AG10803 (cell line): Measurements from ENCODE around the gene ILF2.
"Not testable (repeated sequence)": the region's sequence is repeated elsewhere in the genome, so short reads cannot be mapped to it uniquely, and the experiment has no call there.

Experiments
- DNase-seq: peaks from one replicate; pipeline ENCODE4 v3.0.0; 2010; ENCODE audit warnings: low read depth
- H3K4me3 ChIP-seq: 2 replicates; pipeline ENCODE4 v1.5.1; 2011; ENCODE audit warnings: mild to moderate bottlenecking, low read length, control low read depth
- TF ChIP-seq, protein P1 (sequence below): conservative IDR thresholded peaks from 2 replicates; pipeline ENCODE4 v1.5.1; 2011; ENCODE audit warnings: mild to moderate bottlenecking, low read length, control low read depth, inconsistent platforms

Gene ILF2

DNA sequence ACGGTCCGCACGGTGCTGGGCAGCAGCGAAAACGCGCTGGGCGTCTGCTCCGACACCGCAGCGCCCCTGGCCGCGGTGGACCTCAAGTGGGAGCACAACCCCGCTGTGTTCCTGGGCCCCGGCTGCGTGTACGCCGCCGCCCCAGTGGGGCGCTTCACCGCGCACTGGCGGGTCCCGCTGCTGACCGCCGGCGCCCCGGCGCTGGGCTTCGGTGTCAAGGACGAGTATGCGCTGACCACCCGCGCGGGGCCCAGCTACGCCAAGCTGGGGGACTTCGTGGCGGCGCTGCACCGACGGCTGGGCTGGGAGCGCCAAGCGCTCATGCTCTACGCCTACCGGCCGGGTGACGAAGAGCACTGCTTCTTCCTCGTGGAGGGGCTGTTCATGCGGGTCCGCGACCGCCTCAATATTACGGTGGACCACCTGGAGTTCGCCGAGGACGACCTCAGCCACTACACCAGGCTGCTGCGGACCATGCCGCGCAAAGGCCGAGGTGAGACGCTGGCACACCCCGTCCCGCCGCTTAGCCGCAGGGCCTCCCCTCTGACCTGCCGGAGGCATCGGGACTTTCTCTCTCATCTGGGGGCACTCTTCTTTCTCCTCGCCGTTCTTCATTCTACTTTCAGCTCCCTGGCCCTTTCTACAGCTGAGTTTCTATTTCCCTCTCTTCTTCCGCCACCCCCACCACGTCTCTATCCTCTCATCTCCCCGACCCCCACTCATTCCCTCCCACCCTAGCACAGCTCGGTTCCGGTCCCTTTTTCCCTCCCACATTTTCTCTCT lies 8.7 kb upstream of the ILF2 start:
- no peak for DNase-seq
- H3K4me3 ChIP-seq: no peak overlapping the region; the same call in 1 of the 2 replicates
- TF ChIP-seq, protein P1, sequence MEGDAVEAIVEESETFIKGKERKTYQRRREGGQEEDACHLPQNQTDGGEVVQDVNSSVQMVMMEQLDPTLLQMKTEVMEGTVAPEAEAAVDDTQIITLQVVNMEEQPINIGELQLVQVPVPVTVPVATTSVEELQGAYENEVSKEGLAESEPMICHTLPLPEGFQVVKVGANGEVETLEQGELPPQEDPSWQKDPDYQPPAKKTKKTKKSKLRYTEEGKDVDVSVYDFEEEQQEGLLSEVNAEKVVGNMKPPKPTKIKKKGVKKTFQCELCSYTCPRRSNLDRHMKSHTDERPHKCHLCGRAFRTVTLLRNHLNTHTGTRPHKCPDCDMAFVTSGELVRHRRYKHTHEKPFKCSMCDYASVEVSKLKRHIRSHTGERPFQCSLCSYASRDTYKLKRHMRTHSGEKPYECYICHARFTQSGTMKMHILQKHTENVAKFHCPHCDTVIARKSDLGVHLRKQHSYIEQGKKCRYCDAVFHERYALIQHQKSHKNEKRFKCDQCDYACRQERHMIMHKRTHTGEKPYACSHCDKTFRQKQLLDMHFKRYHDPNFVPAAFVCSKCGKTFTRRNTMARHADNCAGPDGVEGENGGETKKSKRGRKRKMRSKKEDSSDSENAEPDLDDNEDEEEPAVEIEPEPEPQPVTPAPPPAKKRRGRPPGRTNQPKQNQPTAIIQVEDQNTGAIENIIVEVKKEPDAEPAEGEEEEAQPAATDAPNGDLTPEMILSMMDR: no peak; the same call in 1 of the 2 replicates

DNA sequence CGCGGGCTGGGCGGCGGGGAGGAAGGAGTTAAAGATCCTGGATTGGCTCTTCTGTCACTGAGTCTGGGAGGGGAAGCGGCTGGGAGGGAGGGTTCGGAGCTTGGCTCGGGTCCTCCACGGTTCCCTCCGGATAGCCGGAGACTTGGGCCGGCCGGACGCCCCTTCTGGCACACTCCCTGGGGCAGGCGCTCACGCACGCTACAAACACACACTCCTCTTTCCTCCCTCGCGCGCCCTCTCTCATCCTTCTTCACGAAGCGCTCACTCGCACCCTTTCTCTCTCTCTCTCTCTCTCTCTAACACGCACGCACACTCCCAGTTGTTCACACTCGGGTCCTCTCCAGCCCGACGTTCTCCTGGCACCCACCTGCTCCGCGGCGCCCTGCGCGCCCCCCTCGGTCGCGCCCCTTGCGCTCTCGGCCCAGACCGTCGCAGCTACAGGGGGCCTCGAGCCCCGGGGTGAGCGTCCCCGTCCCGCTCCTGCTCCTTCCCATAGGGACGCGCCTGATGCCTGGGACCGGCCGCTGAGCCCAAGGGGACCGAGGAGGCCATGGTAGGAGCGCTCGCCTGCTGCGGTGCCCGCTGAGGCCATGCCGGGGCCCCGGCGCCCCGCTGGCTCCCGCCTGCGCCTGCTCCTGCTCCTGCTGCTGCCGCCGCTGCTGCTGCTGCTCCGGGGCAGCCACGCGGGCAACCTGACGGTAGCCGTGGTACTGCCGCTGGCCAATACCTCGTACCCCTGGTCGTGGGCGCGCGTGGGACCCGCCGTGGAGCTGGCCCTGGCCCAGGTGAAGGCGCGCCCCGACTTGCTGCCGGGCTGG lies 7.9 kb upstream of the ILF2 start, which contains the start of gene NPR1:
Gene NPR1, plus strand, starts transcription at position 170 of the 818 bp plus-strand sequence. Its CDS starts 421 bp downstream, at position 591.
- peak within 1 kb of the TSS; percentile 35 for H3K4me3 ChIP-seq

DNA sequence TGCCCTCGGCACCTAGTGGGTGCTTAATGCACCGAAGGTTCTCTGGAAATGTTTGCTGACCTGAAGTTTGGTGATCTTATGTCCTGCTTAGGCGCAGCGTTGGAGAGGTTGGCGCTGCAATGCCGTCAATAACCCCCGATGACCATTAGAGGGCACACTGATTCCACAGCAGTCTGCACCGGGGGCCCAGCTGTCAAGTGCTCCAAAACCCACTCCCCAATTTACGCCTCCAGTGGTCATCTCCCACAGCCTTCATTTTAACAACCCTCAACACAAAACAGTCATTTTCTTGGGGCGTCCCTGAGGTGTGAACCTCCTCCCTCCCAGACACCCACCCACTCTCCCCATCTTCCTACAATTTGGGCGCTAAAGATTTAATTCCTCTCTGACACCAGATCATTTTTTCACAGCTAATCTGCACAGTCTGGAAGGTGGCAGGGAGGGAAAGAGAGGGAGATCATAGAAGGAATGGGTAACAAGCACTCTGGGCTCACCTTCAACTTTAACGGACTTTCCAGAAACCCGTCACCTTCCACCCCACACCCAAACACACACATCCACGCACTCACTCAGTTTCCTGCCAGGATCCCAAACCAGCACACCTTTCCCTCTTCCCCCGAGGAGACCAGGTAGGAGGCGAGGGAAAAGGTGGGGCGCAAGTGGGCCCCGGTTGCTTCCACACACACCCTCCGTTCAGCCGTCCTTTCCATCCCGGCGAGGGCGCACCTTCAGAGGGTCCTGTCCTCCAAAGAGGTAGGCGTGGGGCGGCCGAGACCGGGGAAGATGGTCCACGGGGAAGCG lies 7.1 kb upstream of the ILF2 start:
- peak; percentile 37 for DNase-seq
- peak overlapping the region; percentile 35 for H3K4me3 ChIP-seq
- TF ChIP-seq, protein P1: peak; percentile 96

More for the DNA sequence above, 7.9 kb upstream of the ILF2 start, which contains the start of gene NPR1:
- TF ChIP-seq, protein P1: no peak; the same call in 1 of the 2 replicates
- peak; percentile 27 for DNase-seq

DNA sequence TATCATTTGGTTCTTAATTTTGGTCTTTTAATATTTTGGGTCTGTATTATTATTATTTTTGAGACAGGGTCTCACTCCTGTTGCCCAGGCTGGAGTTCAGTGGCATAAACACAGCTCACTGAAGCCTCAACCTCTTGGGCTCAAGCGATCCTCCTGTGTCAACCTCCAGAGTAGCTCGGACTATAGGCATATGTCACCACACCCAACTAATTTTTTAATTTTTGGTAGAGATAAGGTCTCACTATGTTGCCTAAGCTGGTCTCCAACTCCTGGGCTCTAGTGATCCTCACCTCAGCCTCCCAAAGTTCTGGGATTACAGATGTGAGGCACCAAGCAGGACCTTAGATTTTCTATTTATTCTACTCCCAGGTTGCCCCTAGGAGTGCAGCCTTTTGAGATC lies 2.7 kb upstream of the ILF2 start:
- TF ChIP-seq, protein P1: no peak
- no peak overlapping the region for H3K4me3 ChIP-seq
- DNase-seq: no peak

DNA sequence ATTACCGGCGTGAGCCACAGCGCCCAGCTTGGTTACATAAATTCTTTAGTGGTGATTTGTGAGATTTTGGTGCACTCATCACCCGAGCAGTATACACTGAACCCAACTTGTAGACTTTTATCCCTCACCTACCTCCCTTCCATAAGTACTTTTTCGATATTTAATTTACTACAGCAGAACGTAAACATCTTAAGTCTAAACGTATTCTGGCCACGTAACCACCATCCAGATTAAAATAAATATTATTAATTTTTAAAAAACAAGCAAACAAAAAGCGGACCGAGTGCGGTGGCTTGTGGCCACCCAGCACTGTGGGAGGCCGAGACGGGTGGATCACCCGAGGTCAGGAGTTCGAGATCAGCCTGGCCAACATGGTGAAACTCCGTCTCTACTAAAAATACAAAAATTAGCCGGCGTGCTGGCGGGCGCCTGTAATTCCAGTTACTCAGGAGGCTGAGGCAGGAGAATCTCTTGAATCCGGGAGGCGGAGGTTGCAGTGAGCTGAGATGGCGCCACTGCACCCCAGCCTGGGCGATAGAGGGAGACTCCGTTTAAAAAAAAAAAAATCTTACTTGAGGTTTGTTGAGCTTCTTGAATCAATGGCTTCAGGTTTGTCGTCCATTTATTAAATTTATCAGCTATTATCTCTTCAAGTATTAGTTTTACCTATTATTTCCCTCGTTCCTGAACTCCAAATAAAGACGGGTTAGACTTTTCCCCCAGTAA lies 998 bp upstream of the ILF2 start:
- DNase-seq: not testable (repeated sequence)
- peak overlapping the region; percentile 56 for H3K4me3 ChIP-seq

DNA sequence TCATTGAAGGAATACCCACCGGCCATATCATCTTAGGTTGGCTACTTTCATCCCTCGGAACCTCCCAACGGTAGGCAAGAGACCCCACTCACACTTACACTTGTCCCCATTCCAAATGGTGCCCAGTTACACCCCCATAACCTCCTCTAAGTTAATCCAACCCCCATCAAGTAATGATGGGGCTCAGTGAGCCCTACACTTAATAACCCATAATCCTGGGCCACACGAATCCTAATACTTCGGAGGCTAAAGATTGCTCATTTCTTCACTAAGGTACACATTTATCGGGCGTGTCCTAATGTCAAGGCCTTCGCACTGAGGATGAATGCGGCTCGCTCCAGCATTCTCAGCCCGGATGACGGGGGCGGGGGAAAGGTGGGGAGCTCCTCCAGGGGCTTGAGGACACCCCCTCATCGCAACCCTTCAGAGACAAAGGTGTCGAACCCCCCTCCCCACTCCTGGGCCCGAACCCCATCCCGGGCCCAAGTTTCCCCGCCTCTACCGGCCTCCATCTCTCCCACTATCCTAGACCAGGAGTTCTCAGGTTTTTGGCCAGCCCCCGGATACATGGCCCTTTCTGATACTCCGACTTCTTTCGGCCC lies 435 bp downstream of the ILF2 start:
- DNase-seq: no peak
- peak overlapping the region; percentile 89 for H3K4me3 ChIP-seq
- TF ChIP-seq, protein P1: no peak
